HepG2 (cell line): ENCODE results near the gene MYADML2. TPM values are rescaled to one million over a fixed set of nuclear protein-coding genes. Genes with fewer than 3 reads are reported as not detected.

Source experiments
- AGO1 ChIP-seq: fragments of 200-400 bp; formaldehyde crosslinking; IDR thresholded peaks from 2 replicates; pipeline ENCODE4 v1.6.1; 2017; ENCODE audit warnings: mild to moderate bottlenecking, low read depth, low read length, moderate library complexity; ENCODE audit not compliant: poor library complexity, severe bottlenecking
- HNF1A ChIP-seq, 2 experiments: sonication (generic) in 1 of 2; formaldehyde crosslinking in 1 of 2; IDR thresholded peaks; 2 replicates each; pipeline versions ENCODE4 v1.4.0 to v1.6.1; 2016 to 2020; ENCODE audit warnings: borderline replicate concordance in 1 of 2, low read depth in 1 of 2, mild to moderate bottlenecking in 1 of 2, missing genetic modification reagents in 1 of 2
- HNRNPL ChIP-seq: fragments of 200-400 bp; formaldehyde crosslinking; IDR thresholded peaks from 2 replicates; pipeline ENCODE4 v1.6.1; 2017; ENCODE audit warnings: mild to moderate bottlenecking, low read depth, low read length
- KDM2A ChIP-seq: sonication (generic); formaldehyde crosslinking; IDR thresholded peaks from 2 replicates; pipeline ENCODE4 v1.4.0; 2020; ENCODE audit warnings: low read depth, missing genetic modification reagents, borderline replicate concordance
- KDM5A ChIP-seq: fragments of 200-600 bp; sonication (generic); IDR thresholded peaks from 2 replicates; pipeline ENCODE4 v1.7.0; 2018; ENCODE audit warnings: antibody characterized with exemption, mild to moderate bottlenecking, low read length, borderline replicate concordance
- MZF1 ChIP-seq: sonication (generic); formaldehyde crosslinking; IDR thresholded peaks from 2 replicates; pipeline ENCODE4 v1.8.1; 2023; ENCODE audit warnings: mild to moderate bottlenecking, missing genetic modification reagents, borderline replicate concordance
- RNF2 ChIP-seq: fragments of 450-650 bp; conservative IDR thresholded peaks from 2 replicates; pipeline ENCODE4 v1.6.1; 2016; ENCODE audit warnings: low read depth
- SP4 ChIP-seq: sonication (generic); formaldehyde crosslinking; IDR thresholded peaks from 2 replicates; pipeline ENCODE4 v1.8.1; 2023; ENCODE audit warnings: mild to moderate bottlenecking, missing genetic modification reagents
- ZBTB4 ChIP-seq: sonication (generic); formaldehyde crosslinking; IDR thresholded peaks from 2 replicates; pipeline ENCODE4 v1.4.0; 2020; ENCODE audit warnings: missing genetic modification reagents, mild to moderate bottlenecking, borderline replicate concordance
- ZBTB43 ChIP-seq: sonication (generic); formaldehyde crosslinking; conservative IDR thresholded peaks from 2 replicates; pipeline ENCODE4 v1.4.0; 2020; ENCODE audit warnings: missing genetic modification reagents
- ZNF274 ChIP-seq: sonication (generic); formaldehyde crosslinking; IDR thresholded peaks from 2 replicates; pipeline ENCODE4 v1.5.1; 2020; ENCODE audit warnings: mild to moderate bottlenecking, missing genetic modification reagents
- polyA plus RNA-seq, 8 experiments: library from polyadenylated mRNA; depleted of rRNA in 3 of 8; stranded (reverse) in 7 of 8; unstranded in 1 of 8; fragments of >200 nt; fragmentation: Illumina TruSeq in 4 of 8; extraction: Trizol in 4 of 8; gene quantifications; 2 replicates each; pipeline versions ENCODE4 v1.2.1 to v1.2.3, GENCODE V29; 2011 to 2016; ENCODE audit warnings: low read depth in 4 of 8, missing spikeins in 1 of 8, mixed read lengths in 1 of 8; ENCODE audit not compliant: insufficient read depth in 1 of 8
- total RNA-seq, 5 experiments: library from RNA; depleted of rRNA; stranded (reverse); fragments of >200 nt; fragmentation: Illumina TruSeq; extraction: Trizol; gene quantifications; 2 replicates each; pipeline ENCODE4 v1.2.3, GENCODE V29; 2016; ENCODE audit warnings: low read depth in 1 of 5
- TF ChIP-seq, protein P1 (sequence below): sonication (generic); formaldehyde crosslinking; IDR thresholded peaks from 2 replicates; pipeline ENCODE4 v1.4.0; 2020; ENCODE audit warnings: missing genetic modification reagents, borderline replicate concordance
- TF ChIP-seq, protein P2 (sequence below), 2 experiments: fragments of 450-650 bp in 1 of 2; sonication (generic) in 1 of 2; formaldehyde crosslinking; IDR thresholded peaks; 2 replicates each; pipeline versions ENCODE4 v1.5.0 to v1.8.0; 2020 to 2022; ENCODE audit warnings: mild to moderate bottlenecking in 1 of 2, missing genetic modification reagents in 1 of 2

The MYADML2 gene
- total and polyA plus RNA-seq, 2 of the 13 experiments (the other 11 are each of a cell fraction or from before 2014, with no cell fraction given) = not detected

DNA sequence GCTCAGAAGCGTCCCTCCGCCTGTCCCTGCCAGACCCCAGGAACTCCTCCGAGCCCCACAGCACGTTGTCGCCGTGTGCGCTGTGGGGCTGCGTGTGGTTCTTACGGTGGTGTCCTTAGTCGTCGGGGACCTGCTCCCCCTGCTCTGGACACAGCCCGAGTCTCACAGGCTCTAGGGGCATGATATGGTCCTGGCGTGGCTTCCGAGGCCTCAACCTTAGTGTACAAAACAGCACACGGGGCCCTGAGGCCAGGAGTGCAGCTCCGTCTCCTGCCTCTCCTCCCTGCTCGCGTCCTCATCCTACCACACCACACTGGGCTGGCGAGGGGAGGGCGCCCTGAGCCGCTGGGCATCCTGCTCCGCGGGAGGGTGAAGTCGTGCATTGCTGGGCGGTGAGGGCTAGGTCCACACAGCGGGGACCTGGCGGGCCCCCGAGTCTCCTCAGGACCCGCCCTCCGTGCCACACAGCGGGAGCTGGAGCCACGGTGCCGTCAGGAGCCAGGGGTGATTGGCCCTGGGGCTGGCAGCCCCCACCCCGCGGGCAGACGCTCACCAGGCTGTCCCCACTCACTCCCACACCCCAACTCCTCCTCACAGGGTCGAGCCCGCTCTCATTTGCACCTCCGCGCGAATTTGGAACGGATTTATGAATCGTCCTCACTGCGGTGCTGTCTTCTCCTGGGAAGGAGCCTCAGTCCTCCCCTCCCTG is 18.3 kb downstream of the MYADML2 start (continued):
- TF ChIP-seq SP4 (CRISPR knock-in tag) = 0 out of 2 replicates have a peak, but pooled peaks have one; percentile 17
- no peak for TF ChIP-seq RNF2
- peak; percentile 32; the same call in 1 of the 2 replicates for TF ChIP-seq ZBTB4 (CRISPR knock-in tag)
- no peak for TF ChIP-seq MZF1
- no peak for TF ChIP-seq ZBTB43
- peak; percentile 63 for TF ChIP-seq AGO1
- TF ChIP-seq HNF1A (IDR thresholded peaks at IDR 0.05; ENCODE audit: low read depth) = no peak
- 0 out of 2 replicates have a peak, but pooled peaks have one; percentile 42 for TF ChIP-seq HNF1A (CRISPR knock-in tag; IDR thresholded peaks at IDR 0.05; ENCODE audit: borderline replicate concordance)
- TF ChIP-seq, protein P1, sequence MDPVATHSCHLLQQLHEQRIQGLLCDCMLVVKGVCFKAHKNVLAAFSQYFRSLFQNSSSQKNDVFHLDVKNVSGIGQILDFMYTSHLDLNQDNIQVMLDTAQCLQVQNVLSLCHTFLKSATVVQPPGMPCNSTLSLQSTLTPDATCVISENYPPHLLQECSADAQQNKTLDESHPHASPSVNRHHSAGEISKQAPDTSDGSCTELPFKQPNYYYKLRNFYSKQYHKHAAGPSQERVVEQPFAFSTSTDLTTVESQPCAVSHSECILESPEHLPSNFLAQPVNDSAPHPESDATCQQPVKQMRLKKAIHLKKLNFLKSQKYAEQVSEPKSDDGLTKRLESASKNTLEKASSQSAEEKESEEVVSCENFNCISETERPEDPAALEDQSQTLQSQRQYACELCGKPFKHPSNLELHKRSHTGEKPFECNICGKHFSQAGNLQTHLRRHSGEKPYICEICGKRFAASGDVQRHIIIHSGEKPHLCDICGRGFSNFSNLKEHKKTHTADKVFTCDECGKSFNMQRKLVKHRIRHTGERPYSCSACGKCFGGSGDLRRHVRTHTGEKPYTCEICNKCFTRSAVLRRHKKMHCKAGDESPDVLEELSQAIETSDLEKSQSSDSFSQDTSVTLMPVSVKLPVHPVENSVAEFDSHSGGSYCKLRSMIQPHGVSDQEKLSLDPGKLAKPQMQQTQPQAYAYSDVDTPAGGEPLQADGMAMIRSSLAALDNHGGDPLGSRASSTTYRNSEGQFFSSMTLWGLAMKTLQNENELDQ (CRISPR knock-in tag) = no peak
- TF ChIP-seq HNRNPL = peak; percentile 81; the same call in 1 of the 2 replicates
- peak; percentile 50; the same call in 1 of the 2 replicates for TF ChIP-seq KDM2A
- TF ChIP-seq KDM5A = no peak
- TF ChIP-seq ZNF274 (CRISPR knock-in tag) = peak; percentile 91; the same call in 1 of the 2 replicates
- TF ChIP-seq, protein P2, sequence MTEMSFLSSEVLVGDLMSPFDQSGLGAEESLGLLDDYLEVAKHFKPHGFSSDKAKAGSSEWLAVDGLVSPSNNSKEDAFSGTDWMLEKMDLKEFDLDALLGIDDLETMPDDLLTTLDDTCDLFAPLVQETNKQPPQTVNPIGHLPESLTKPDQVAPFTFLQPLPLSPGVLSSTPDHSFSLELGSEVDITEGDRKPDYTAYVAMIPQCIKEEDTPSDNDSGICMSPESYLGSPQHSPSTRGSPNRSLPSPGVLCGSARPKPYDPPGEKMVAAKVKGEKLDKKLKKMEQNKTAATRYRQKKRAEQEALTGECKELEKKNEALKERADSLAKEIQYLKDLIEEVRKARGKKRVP (CRISPR knock-in tag; IDR thresholded peaks at IDR 0.05) = no peak
